GM21526 (cell line): ENCODE measurements around the gene FBL.
"Not testable (repeated sequence)": the region's sequence is repeated elsewhere in the genome, so short reads cannot be mapped to it uniquely, and the experiment has no call there.

ENCODE experiments used
- ATAC-seq: cut with Tn5 transposase; IDR thresholded peaks from one replicate; pipeline ENCODE4 v1.9.1; 2021; ENCODE audit warnings: moderate library complexity; ENCODE audit not compliant: unreplicated experiment, low FRiP score

FBL gene

GRCh38 chr19:39826311-39826945 is 19.8 kb downstream of the FBL start:
- ATAC-seq, result no peak

- ATAC-seq, result no peak
Observed at GRCh38 chr19:39825531-39826076, 20.6 kb downstream of the FBL start.

GRCh38 chr19:39825093-39825463 is 21.1 kb downstream of the FBL start:
- ATAC-seq, result no peak

- peak; percentile 50 for ATAC-seq
Observed at GRCh38 chr19:39824143-39825092, 21.8 kb downstream of the FBL start.

- no peak for ATAC-seq
Observed at GRCh38 chr19:39823686-39824085, 22.5 kb downstream of the FBL start.

GRCh38 chr19:39820696-39821095 is 25.5 kb downstream of the FBL start:
- no peak for ATAC-seq

- no peak for ATAC-seq
Observed at GRCh38 chr19:39819786-39820185, 26.4 kb downstream of the FBL start.

GRCh38 chr19:39818626-39819097 is 27.5 kb downstream of the FBL start:
- peak; percentile 65 for ATAC-seq

GRCh38 chr19:39817888-39818561 is 28.2 kb downstream of the FBL start:
- ATAC-seq, result no peak

- ATAC-seq, result no peak
Observed at GRCh38 chr19:39816287-39817048, 29.7 kb downstream of the FBL start.

- ATAC-seq, result no peak
Observed at GRCh38 chr19:39814595-39814994, 31.6 kb downstream of the FBL start.

- ATAC-seq, result not testable (repeated sequence)
Observed at GRCh38 chr19:39814111-39814510, 32.1 kb downstream of the FBL start.

- ATAC-seq, result no peak
Observed at GRCh38 chr19:39813264-39813993, 32.8 kb downstream of the FBL start.

GRCh38 chr19:39811064-39811463 is 35.1 kb downstream of the FBL start:
- no peak for ATAC-seq

GRCh38 chr19:39810424-39810823 is 35.8 kb downstream of the FBL start:
- no peak for ATAC-seq

- no peak for ATAC-seq
Observed at GRCh38 chr19:39809368-39809767, 36.8 kb downstream of the FBL start.

- ATAC-seq, result not testable (repeated sequence)
Observed at GRCh38 chr19:39808688-39809087, 37.5 kb downstream of the FBL start.

GRCh38 chr19:39807846-39808364 is 38.3 kb downstream of the FBL start:
- ATAC-seq, result no peak

- no peak for ATAC-seq
Observed at GRCh38 chr19:39805104-39805503, 41.1 kb downstream of the FBL start.
